ENCODE data around the gene RASGRP1.

Gene RASGRP1

DNA sequence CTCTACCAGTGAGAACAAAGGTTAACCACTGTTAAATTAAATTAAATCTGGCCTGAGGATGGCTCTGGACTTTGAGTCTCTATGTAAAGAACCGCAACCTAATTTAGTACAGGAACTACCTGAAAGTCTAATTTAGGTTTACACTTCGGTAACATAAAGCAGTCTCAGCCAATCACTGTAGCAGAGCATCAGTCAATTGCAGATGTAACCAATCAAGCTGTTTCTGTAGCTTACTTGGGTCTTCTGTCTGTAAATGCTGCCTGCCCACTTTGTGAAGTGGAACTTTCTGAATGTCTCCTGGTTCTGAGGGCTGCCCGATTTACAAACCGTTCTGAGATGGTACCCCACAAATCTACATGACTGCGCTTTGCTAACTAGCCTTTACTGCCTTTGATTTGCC is 39.1 kb upstream of the RASGRP1 start:
- Histone ChIP-seq H3K79me2 (ENCODE audit: low read length) (no peaks in the 10 kb centered on the region), H3K9ac (ENCODE audit: low read length) (no peak overlapping the region), H2AFZ (ENCODE audit: low read depth, low read length) (no peak overlapping the region), H3K27me3 (ENCODE audit: low read depth, low read length) (no peaks in the 10 kb centered on the region), H3K4me3 (ENCODE audit: low read length) (no peak overlapping the region), H4K20me1 (ENCODE audit: insufficient read depth, low read length) (no peaks in the 10 kb centered on the region), H3K4me2 (ENCODE audit: low read length) (no peak overlapping the region), H3K36me3 (replicated peaks; ENCODE audit: low read depth, low read length) (no peaks in the 10 kb centered on the region), H3K4me1 (ENCODE audit: low read length) (no peaks in the 10 kb centered on the region), H3K9me3 (ENCODE audit: insufficient read depth, low read length) (no peaks in the 10 kb centered on the region), H3K27ac (ENCODE audit: low read length) (no peak overlapping the region)
- TF ChIP-seq, protein P1, sequence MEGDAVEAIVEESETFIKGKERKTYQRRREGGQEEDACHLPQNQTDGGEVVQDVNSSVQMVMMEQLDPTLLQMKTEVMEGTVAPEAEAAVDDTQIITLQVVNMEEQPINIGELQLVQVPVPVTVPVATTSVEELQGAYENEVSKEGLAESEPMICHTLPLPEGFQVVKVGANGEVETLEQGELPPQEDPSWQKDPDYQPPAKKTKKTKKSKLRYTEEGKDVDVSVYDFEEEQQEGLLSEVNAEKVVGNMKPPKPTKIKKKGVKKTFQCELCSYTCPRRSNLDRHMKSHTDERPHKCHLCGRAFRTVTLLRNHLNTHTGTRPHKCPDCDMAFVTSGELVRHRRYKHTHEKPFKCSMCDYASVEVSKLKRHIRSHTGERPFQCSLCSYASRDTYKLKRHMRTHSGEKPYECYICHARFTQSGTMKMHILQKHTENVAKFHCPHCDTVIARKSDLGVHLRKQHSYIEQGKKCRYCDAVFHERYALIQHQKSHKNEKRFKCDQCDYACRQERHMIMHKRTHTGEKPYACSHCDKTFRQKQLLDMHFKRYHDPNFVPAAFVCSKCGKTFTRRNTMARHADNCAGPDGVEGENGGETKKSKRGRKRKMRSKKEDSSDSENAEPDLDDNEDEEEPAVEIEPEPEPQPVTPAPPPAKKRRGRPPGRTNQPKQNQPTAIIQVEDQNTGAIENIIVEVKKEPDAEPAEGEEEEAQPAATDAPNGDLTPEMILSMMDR (IDR thresholded peaks at IDR 0.05; ENCODE audit: low read depth, low read length) = no peak
- no peak for TF ChIP-seq EZH2phosphoT487 (IDR thresholded peaks at IDR 0.05; ENCODE audit: low read depth)

- Histone ChIP-seq H3K4me1 (ENCODE audit: low read length) (no peaks in the 10 kb centered on the region), H2AFZ (ENCODE audit: low read depth, low read length) (no peak overlapping the region), H3K79me2 (ENCODE audit: low read length) (no peaks in the 10 kb centered on the region), H3K36me3 (replicated peaks; ENCODE audit: low read depth, low read length) (no peaks in the 10 kb centered on the region), H4K20me1 (ENCODE audit: insufficient read depth, low read length) (no peaks in the 10 kb centered on the region), H3K9ac (ENCODE audit: low read length) (no peak overlapping the region), H3K27ac (ENCODE audit: low read length) (no peak overlapping the region), H3K27me3 (ENCODE audit: low read depth, low read length) (no peaks in the 10 kb centered on the region), H3K4me2 (ENCODE audit: low read length) (no peak overlapping the region), H3K9me3 (ENCODE audit: insufficient read depth, low read length) (no peaks in the 10 kb centered on the region), H3K4me3 (ENCODE audit: low read length) (no peak overlapping the region)
- TF ChIP-seq EZH2phosphoT487 (IDR thresholded peaks at IDR 0.05; ENCODE audit: low read depth) = no peak
- TF ChIP-seq, protein P1 (IDR thresholded peaks at IDR 0.05; ENCODE audit: low read depth, low read length) = no peak
These were observed 38.5 kb upstream of the RASGRP1 start for GRCh38 chr15:38602910-38603670.

- TF ChIP-seq EZH2phosphoT487 (IDR thresholded peaks at IDR 0.05; ENCODE audit: low read depth) = no peak
- TF ChIP-seq, protein P1 (IDR thresholded peaks at IDR 0.05; ENCODE audit: low read depth, low read length) = no peak
- Histone ChIP-seq H4K20me1 (ENCODE audit: insufficient read depth, low read length) (no peaks in the 10 kb centered on the region), H3K9ac (ENCODE audit: low read length) (no peak overlapping the region), H3K4me2 (ENCODE audit: low read length) (no peak overlapping the region), H3K27me3 (ENCODE audit: low read depth, low read length) (no peaks in the 10 kb centered on the region), H3K79me2 (ENCODE audit: low read length) (no peaks in the 10 kb centered on the region), H3K4me1 (ENCODE audit: low read length) (no peaks in the 10 kb centered on the region), H3K9me3 (ENCODE audit: insufficient read depth, low read length) (no peaks in the 10 kb centered on the region), H3K36me3 (replicated peaks; ENCODE audit: low read depth, low read length) (no peaks in the 10 kb centered on the region), H3K4me3 (ENCODE audit: low read length) (no peak overlapping the region), H3K27ac (ENCODE audit: low read length) (no peak overlapping the region), H2AFZ (ENCODE audit: low read depth, low read length) (no peak overlapping the region)
These were observed 35.6 kb upstream of the RASGRP1 start for GRCh38 chr15:38600236-38600635.

DNA sequence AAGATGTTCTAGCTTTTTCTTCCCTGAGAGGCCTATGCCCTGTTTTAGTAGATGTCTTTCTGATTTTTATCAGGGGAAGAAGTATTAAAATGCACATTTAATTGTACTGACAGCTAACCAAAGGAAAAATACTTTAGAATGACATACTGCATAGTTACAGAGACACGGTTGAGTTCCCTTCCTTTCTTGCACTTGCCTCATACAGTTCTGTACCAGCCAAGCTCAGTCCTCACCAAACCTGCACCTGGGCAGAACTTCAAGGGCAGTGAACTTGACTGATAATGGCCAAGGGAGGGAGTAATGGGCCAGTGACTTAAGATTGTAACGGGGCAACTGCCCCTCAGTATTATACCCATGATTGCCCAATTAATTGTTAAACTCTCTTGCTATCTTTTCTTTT is 34.1 kb upstream of the RASGRP1 start:
- no peak overlapping the region for H2AFZ ChIP-seq (ENCODE audit: low read depth, low read length)

More for the DNA sequence above, 34.1 kb upstream of the RASGRP1 start:
- no peaks in the 10 kb centered on the region for H3K9me3 ChIP-seq (ENCODE audit: insufficient read depth, low read length)
- TF ChIP-seq, protein P1 (IDR thresholded peaks at IDR 0.05; ENCODE audit: low read depth, low read length) = no peak
- TF ChIP-seq EZH2phosphoT487 (IDR thresholded peaks at IDR 0.05; ENCODE audit: low read depth) = no peak
- no peaks in the 10 kb centered on the region for H3K27me3 ChIP-seq (ENCODE audit: low read depth, low read length)
- no peaks in the 10 kb centered on the region for H3K79me2 ChIP-seq (ENCODE audit: low read length)
- H3K9ac ChIP-seq (ENCODE audit: low read length) = no peak overlapping the region
- no peak overlapping the region for H3K27ac ChIP-seq (ENCODE audit: low read length)
- H3K4me1 ChIP-seq (ENCODE audit: low read length) = no peaks in the 10 kb centered on the region
- no peaks in the 10 kb centered on the region for H3K36me3 ChIP-seq (replicated peaks; ENCODE audit: low read depth, low read length)
- no peak overlapping the region for H3K4me3 ChIP-seq (ENCODE audit: low read length)
- H3K4me2 ChIP-seq (ENCODE audit: low read length) = no peak overlapping the region
- H4K20me1 ChIP-seq (ENCODE audit: insufficient read depth, low read length) = no peaks in the 10 kb centered on the region

Measured in OCI-LY3 (cell line).